Islet of Langerhans (tissue), 1 donor: ENCODE data around the gene LIN7A.

Experiments used
- FAIRE-seq: peaks from one replicate; lab custom pipeline; 2011; peaks lifted over from hg19 to GRCh38; lab: Jason Lieb, UNC

Gene LIN7A

DNA sequence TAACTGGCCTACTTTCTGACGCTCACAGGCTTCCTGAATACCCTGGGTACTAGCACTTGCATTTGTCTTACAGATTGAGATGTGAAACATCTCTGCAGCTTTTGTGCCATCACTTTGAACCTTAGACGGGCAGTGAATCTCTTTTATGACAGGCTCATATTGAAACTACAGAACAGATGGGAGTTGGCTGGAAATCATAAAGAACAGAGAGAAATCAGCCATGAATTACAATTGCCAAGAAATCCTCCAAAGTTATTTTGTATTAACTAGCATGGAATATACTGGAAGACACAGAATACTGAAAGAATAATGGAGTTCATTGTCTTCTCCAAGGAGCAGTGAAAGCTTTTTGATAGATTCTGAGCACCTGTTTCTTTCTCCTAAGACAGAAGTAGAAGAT lies 188.3 kb downstream of the LIN7A start:
- no peak for FAIRE-seq

GRCh38 chr12:80747800-80748199 lies 189.9 kb downstream of the LIN7A start:
- FAIRE-seq, result no peak

DNA sequence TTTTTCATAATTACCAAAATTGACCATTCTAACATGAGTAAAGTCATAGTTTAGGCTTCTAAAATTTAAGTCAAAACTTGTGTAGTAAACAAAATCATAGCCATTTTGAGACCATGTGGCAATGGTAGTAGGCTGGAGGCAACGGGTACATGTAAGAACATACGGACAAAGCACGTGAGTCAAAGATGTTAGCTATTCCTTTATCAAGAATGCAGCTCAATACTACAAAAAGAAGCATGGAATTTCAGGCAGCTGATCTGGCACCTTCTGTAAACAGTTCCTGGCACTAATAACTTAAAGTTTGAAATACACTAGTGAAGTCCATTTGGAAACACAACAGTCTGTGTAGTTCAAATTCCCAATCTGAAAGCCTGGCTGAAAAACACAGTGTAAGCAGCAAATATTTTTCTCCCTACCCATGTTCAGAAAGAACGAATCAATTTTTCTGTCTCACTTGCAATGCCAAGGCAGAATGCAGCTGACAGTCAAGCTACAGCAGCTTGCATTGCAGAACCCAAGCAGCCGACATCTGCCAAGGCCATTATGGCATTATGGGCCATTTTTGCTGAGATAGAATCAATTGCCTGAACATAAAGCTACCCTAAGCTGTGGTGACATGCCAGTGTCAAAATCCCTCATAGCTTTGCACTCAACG lies 191.8 kb downstream of the LIN7A start:
- no peak for FAIRE-seq
